Neural cell (in vitro differentiated cells): ENCODE results near the gene RWDD1.

Experiments
- CTCF ChIP-seq: fragments of 450-650 bp; IDR thresholded peaks from 2 replicates; pipeline ENCODE4 v1.5.1; 2014; ENCODE audit warnings: antibody characterized with exemption, mild to moderate bottlenecking, moderate library complexity; ENCODE audit not compliant: poor library complexity, severe bottlenecking
- EZH2 ChIP-seq: fragments of 200-600, 300-800 bp; shearing (Covaris generic), sonication (generic); IDR thresholded peaks from 2 replicates; pipeline ENCODE4 v1.6.1; 2014; ENCODE audit warnings: antibody characterized with exemption, low read length, borderline replicate concordance, mild to moderate bottlenecking; ENCODE audit not compliant: insufficient read depth, poor library complexity, severe bottlenecking
- RAD21 ChIP-seq: fragments of 450-650 bp; conservative IDR thresholded peaks from 2 replicates; pipeline ENCODE4 v1.6.1; 2014; ENCODE audit warnings: antibody characterized with exemption, mild to moderate bottlenecking, moderate library complexity
- REST ChIP-seq: IDR thresholded peaks from 2 replicates; pipeline ENCODE4 v1.6.1; 2012; ENCODE audit warnings: borderline replicate concordance
- SMC3 ChIP-seq: fragments of 450-650 bp; conservative IDR thresholded peaks from 2 replicates; pipeline ENCODE4 v1.6.1; 2014; ENCODE audit warnings: antibody characterized with exemption, mild to moderate bottlenecking, moderate library complexity; ENCODE audit not compliant: poor library complexity

- TF ChIP-seq SMC3, result no peak
- no peak for TF ChIP-seq CTCF
- TF ChIP-seq EZH2, result no peak
- no peak for TF ChIP-seq REST
- TF ChIP-seq RAD21, result no peak
Measured at GRCh38 chr6:116625872-116626271, 54.6 kb downstream of the RWDD1 start.
